Activated T-cell treated with anti-CD3 and anti-CD28 coated beads, Interleukin-2, amount 50 U/mL, for 4 hours (primary cell): ENCODE measurements around the gene PNPLA6. TPM values are rescaled to one million over a fixed set of nuclear protein-coding genes. Genes with fewer than 3 reads are reported as not detected.
A peak's percentile ranks its signal among the peaks of the same experiment; 100 is the strongest.
"Not testable (repeated sequence)": the region's sequence is repeated elsewhere in the genome, so short reads cannot be mapped to it uniquely, and the experiment has no call there.

Source experiments
- ATAC-seq, 2 donors: fragments of 200-7000 bp; cut with Tn5 transposase; one replicate each; pipeline ENCODE4 v1.10.0; 2021
- DNase-seq: peaks from one replicate; pipeline ENCODE4 v3.0.0-alpha.2; 2020
- H3K27me3 Mint-ChIP-seq: one replicate; pipeline ENCODE4 v1.8.0; 2021; ENCODE audit warnings: low read depth, mixed read lengths
- H3K36me3 Mint-ChIP-seq: one replicate; pipeline ENCODE4 v1.8.0; 2022; ENCODE audit warnings: mixed read lengths; ENCODE audit not compliant: insufficient read depth
- H3K4me1 Mint-ChIP-seq: one replicate; pipeline ENCODE4 v1.8.0; 2021; ENCODE audit warnings: low read depth, mixed read lengths
- H3K4me3 Mint-ChIP-seq: one replicate; pipeline ENCODE4 v1.8.0; 2021; ENCODE audit warnings: mild to moderate bottlenecking, moderate library complexity, mixed read lengths
- H3K9me3 Mint-ChIP-seq: one replicate; pipeline ENCODE4 v1.8.0; 2021; ENCODE audit warnings: mixed read lengths
- total RNA-seq, 3 donors: library from RNA; stranded (reverse); gene quantifications; one replicate each; pipeline ENCODE4 v1.2.1, GENCODE V29; 2021

The PNPLA6 gene
- total RNA-seq, 3 donors from 2014 or later: 106 to 121 (median 107) TPM

GRCh38 chr19:7534531-7535046 lies 928 bp upstream of the PNPLA6 start:
- peak; percentile 25 to 30 for ATAC-seq
- H3K4me3 Mint-ChIP-seq: peak overlapping the region; percentile 92
- no peaks in the 10 kb centered on the region for H3K27me3 Mint-ChIP-seq
- H3K4me1 Mint-ChIP-seq: peaks cover 15% of the 10 kb centered on the region
- DNase-seq: no peak
- no peaks in the 10 kb centered on the region for H3K36me3 Mint-ChIP-seq
- no peaks in the 10 kb centered on the region for H3K9me3 Mint-ChIP-seq

GRCh38 chr19:7535998-7536695 lies 630 bp downstream of the PNPLA6 start:
- peaks cover 6% of the 10 kb centered on the region for H3K36me3 Mint-ChIP-seq
- no peaks in the 10 kb centered on the region for H3K27me3 Mint-ChIP-seq
- ATAC-seq (peak in 1 of 2 donors; percentile 2), DNase-seq (no peak)
- H3K4me3 Mint-ChIP-seq: peak overlapping the region; percentile 92
- H3K4me1 Mint-ChIP-seq: peaks cover 15% of the 10 kb centered on the region
- H3K9me3 Mint-ChIP-seq: no peaks in the 10 kb centered on the region

- H3K4me3 Mint-ChIP-seq, ATAC-seq, DNase-seq, H3K36me3 Mint-ChIP-seq, H3K9me3 Mint-ChIP-seq, H3K27me3 Mint-ChIP-seq: not testable (repeated sequence)
- peaks cover 13% of the 10 kb centered on the region for H3K4me1 Mint-ChIP-seq
Measured at GRCh38 chr19:7538990-7539389, 3.5 kb downstream of the PNPLA6 start.

GRCh38 chr19:7539827-7540425 lies 4.4 kb downstream of the PNPLA6 start:
- H3K9me3 Mint-ChIP-seq: no peaks in the 10 kb centered on the region
- no peak for ATAC-seq
- peaks cover 10% of the 10 kb centered on the region for H3K36me3 Mint-ChIP-seq
- no peak for DNase-seq
- H3K4me3 Mint-ChIP-seq: no peak overlapping the region
- H3K4me1 Mint-ChIP-seq: peaks cover 16% of the 10 kb centered on the region
- no peaks in the 10 kb centered on the region for H3K27me3 Mint-ChIP-seq

- Mint-ChIP-seq H3K4me1 (peaks cover 17% of the 10 kb centered on the region), H3K4me3 (no peak overlapping the region), H3K36me3 (peaks cover 11% of the 10 kb centered on the region), H3K27me3 (no peaks in the 10 kb centered on the region), H3K9me3 (no peaks in the 10 kb centered on the region)
- DNase-seq (no peak), ATAC-seq (peak; percentile 76 to 79)
Measured at GRCh38 chr19:7540761-7541474, 5.4 kb downstream of the PNPLA6 start.

- Mint-ChIP-seq H3K36me3 (peaks cover 12% of the 10 kb centered on the region), H3K27me3 (no peaks in the 10 kb centered on the region), H3K4me3 (no peak overlapping the region), H3K9me3 (no peaks in the 10 kb centered on the region), H3K4me1 (peaks cover 15% of the 10 kb centered on the region)
- no peak for DNase-seq
- no peak for ATAC-seq
Measured at GRCh38 chr19:7541475-7541824, 5.9 kb downstream of the PNPLA6 start.

- Mint-ChIP-seq H3K9me3 (no peaks in the 10 kb centered on the region), H3K36me3 (peaks cover 12% of the 10 kb centered on the region), H3K27me3 (no peaks in the 10 kb centered on the region), H3K4me3 (no peak overlapping the region), H3K4me1 (peaks cover 12% of the 10 kb centered on the region)
- DNase-seq (no peak), ATAC-seq (no peak)
Measured at GRCh38 chr19:7541828-7542443, 6.4 kb downstream of the PNPLA6 start.

GRCh38 chr19:7542556-7543348 lies 7.2 kb downstream of the PNPLA6 start:
- Mint-ChIP-seq H3K4me1 (peaks cover 9% of the 10 kb centered on the region), H3K4me3 (no peak overlapping the region), H3K27me3 (no peaks in the 10 kb centered on the region), H3K9me3 (no peaks in the 10 kb centered on the region), H3K36me3 (peaks cover 12% of the 10 kb centered on the region)
- DNase-seq: no peak
- ATAC-seq: no peak

- no peak for ATAC-seq
- H3K4me3 Mint-ChIP-seq: no peak overlapping the region
- H3K36me3 Mint-ChIP-seq: peaks cover 13% of the 10 kb centered on the region
- H3K27me3 Mint-ChIP-seq: no peaks in the 10 kb centered on the region
- no peak for DNase-seq
- peaks cover 9% of the 10 kb centered on the region for H3K4me1 Mint-ChIP-seq
- H3K9me3 Mint-ChIP-seq: no peaks in the 10 kb centered on the region
Measured at GRCh38 chr19:7544626-7545025, 9.1 kb downstream of the PNPLA6 start.

- DNase-seq (no peak), ATAC-seq (no peak)
- no peak overlapping the region for H3K4me3 Mint-ChIP-seq
- H3K9me3 Mint-ChIP-seq: no peaks in the 10 kb centered on the region
- peaks cover 9% of the 10 kb centered on the region for H3K4me1 Mint-ChIP-seq
- no peaks in the 10 kb centered on the region for H3K27me3 Mint-ChIP-seq
- peaks cover 14% of the 10 kb centered on the region for H3K36me3 Mint-ChIP-seq
Measured at GRCh38 chr19:7545300-7545699, 9.8 kb downstream of the PNPLA6 start.

- DNase-seq (no peak), ATAC-seq (peak in 1 of 2 donors; percentile 44)
- H3K27me3 Mint-ChIP-seq: no peaks in the 10 kb centered on the region
- H3K9me3 Mint-ChIP-seq: no peaks in the 10 kb centered on the region
- no peak overlapping the region for H3K4me3 Mint-ChIP-seq
- peaks cover 9% of the 10 kb centered on the region for H3K4me1 Mint-ChIP-seq
- H3K36me3 Mint-ChIP-seq: peaks cover 17% of the 10 kb centered on the region
Measured at GRCh38 chr19:7545904-7546303, 10.4 kb downstream of the PNPLA6 start.

- H3K4me1 Mint-ChIP-seq: peaks cover 9% of the 10 kb centered on the region
- H3K36me3 Mint-ChIP-seq: peaks cover 20% of the 10 kb centered on the region
- DNase-seq (no peak), ATAC-seq (no peak)
- H3K9me3 Mint-ChIP-seq: no peaks in the 10 kb centered on the region
- H3K4me3 Mint-ChIP-seq: no peak overlapping the region
- no peaks in the 10 kb centered on the region for H3K27me3 Mint-ChIP-seq
Measured at GRCh38 chr19:7547159-7547558, 11.6 kb downstream of the PNPLA6 start.

GRCh38 chr19:7549429-7550148 lies 14.1 kb downstream of the PNPLA6 start:
- Mint-ChIP-seq H3K4me3 (no peak overlapping the region), H3K36me3 (peaks cover 22% of the 10 kb centered on the region), H3K9me3 (no peaks in the 10 kb centered on the region)

More at GRCh38 chr19:7549429-7550148, 14.1 kb downstream of the PNPLA6 start:
- Mint-ChIP-seq H3K27me3 (no peaks in the 10 kb centered on the region), H3K4me1 (peaks cover 3% of the 10 kb centered on the region)
- DNase-seq (no peak), ATAC-seq (no peak)
